B cell (primary cell): Measurements from ENCODE around the gene SH2D4B. TPM values are rescaled to one million over a fixed set of nuclear protein-coding genes. Genes with fewer than 3 reads are reported as not detected.

Source experiments
- ATAC-seq: fragments of 200-7000 bp; cut with Tn5 transposase; one replicate; pipeline ENCODE4 v1.10.0; 2021; ENCODE audit warnings: low read depth, mild to moderate bottlenecking, moderate number of reproducible peaks, moderate library complexity
- CTCF ChIA-PET: fragments of 350-600 bp; sonication (Branson Sonifier 250); formaldehyde crosslinking; loops from one replicate; lab custom pipeline; 2021; ENCODE audit warnings: antibody characterized with exemption, inconsistent platforms; lab: Charles Lee
- POLR2A ChIA-PET: fragments of 350-600 bp; sonication (Branson Sonifier 250); formaldehyde crosslinking; loops from one replicate; lab custom pipeline; 2021; ENCODE audit warnings: antibody characterized with exemption; lab: Charles Lee
- DNase-seq: peaks from one replicate; pipeline ENCODE4 v3.0.0; 2013
- H2AFZ ChIP-seq: 2 replicates; pipeline ENCODE4 v1.6.1; 2012; ENCODE audit warnings: mild to moderate bottlenecking, low read depth, low read length; ENCODE audit not compliant: insufficient read depth, poor library complexity, severe bottlenecking
- H3K27ac ChIP-seq, 2 donors: 1 replicate in 1 of 2; 2 replicates in 1 of 2; pipeline ENCODE4 v1.5.1; 2012 to 2013; ENCODE audit warnings: low read length in 2 of 2, mild to moderate bottlenecking in 2 of 2, moderate library complexity in 1 of 2
- H3K27me3 ChIP-seq, 4 experiments: fragments of 200-600 bp in 1 of 4; sonication (generic) in 1 of 4; replicated peaks in 1 of 4; 1 replicate in 2 of 4; 2 replicates in 2 of 4; pipeline versions ENCODE4 v1.6.1 to v1.7.0; 2013 to 2016; ENCODE audit warnings: low read length in 3 of 4, mild to moderate bottlenecking in 2 of 4, mixed read lengths in 1 of 4, moderate library complexity in 1 of 4; ENCODE audit not compliant: insufficient read depth in 4 of 4, control insufficient read depth in 3 of 4; ENCODE audit errors: control extremely low read depth in 1 of 4
- H3K36me3 ChIP-seq, 2 experiments: replicated peaks in 1 of 2; 1 replicate in 1 of 2; 2 replicates in 1 of 2; pipeline versions ENCODE4 v1.6.1 to v1.7.1; 2013; ENCODE audit warnings: low read length in 1 of 2; ENCODE audit not compliant: insufficient read depth in 2 of 2, control insufficient read depth in 1 of 2; ENCODE audit errors: control extremely low read depth in 1 of 2, extremely low read depth in 1 of 2
- H3K4me1 ChIP-seq, 2 donors: fragments of 200-600 bp in 1 of 2; sonication (generic) in 1 of 2; 1 replicate in 1 of 2; 2 replicates in 1 of 2; pipeline versions ENCODE4 v1.5.1 to v1.6.1; 2013 to 2017; ENCODE audit warnings: low read length in 2 of 2; ENCODE audit not compliant: control insufficient read depth in 2 of 2, insufficient read depth in 2 of 2
- H3K4me2 ChIP-seq: replicated peaks from 2 replicates; pipeline ENCODE3; 2012; ENCODE audit warnings: mild to moderate bottlenecking, low read depth, low read length; ENCODE audit not compliant: poor library complexity, severe bottlenecking
- H3K4me3 ChIP-seq, 5 experiments: fragments of 200-600 bp in 1 of 5; sonication (generic) in 1 of 5; 1 replicate in 3 of 5; 2 replicates in 2 of 5; pipeline versions ENCODE4 v1.5.1 to v1.7.0; 2011 to 2016; ENCODE audit warnings: low read length in 4 of 5, mild to moderate bottlenecking in 4 of 5, low read depth in 2 of 5, control low read depth in 1 of 5, moderate library complexity in 1 of 5; ENCODE audit not compliant: insufficient read depth in 1 of 5; ENCODE audit errors: control extremely low read depth in 1 of 5, extremely low read depth in 1 of 5
- H3K79me2 ChIP-seq: fragments of 200-600 bp; sonication (generic); one replicate; pipeline ENCODE4 v1.6.0; 2016; ENCODE audit warnings: low read length; ENCODE audit not compliant: control insufficient read depth, insufficient read depth
- H3K9ac ChIP-seq: fragments of 200-600 bp; sonication (generic); 2 replicates; pipeline ENCODE4 v1.6.1; 2017; ENCODE audit warnings: mild to moderate bottlenecking, low read length, moderate library complexity
- H3K9me3 ChIP-seq, 3 donors: one replicate each; pipeline versions ENCODE4 v1.6.1 to v1.7.1; 2013; ENCODE audit warnings: low read length in 2 of 3; ENCODE audit not compliant: control insufficient read depth in 2 of 3, insufficient read depth in 1 of 3; ENCODE audit errors: control extremely low read depth in 1 of 3
- H4K20me1 ChIP-seq: 2 replicates; pipeline ENCODE4 v1.6.0; 2012; ENCODE audit warnings: mild to moderate bottlenecking, low read length; ENCODE audit not compliant: insufficient read depth, control insufficient read depth, poor library complexity, severe bottlenecking
- H3K27ac Mint-ChIP-seq: one replicate; pipeline ENCODE4 v1.8.0; 2021; ENCODE audit warnings: mixed read lengths
- H3K27me3 Mint-ChIP-seq: one replicate; pipeline ENCODE4 v1.8.0; 2021; ENCODE audit warnings: mixed read lengths
- H3K4me1 Mint-ChIP-seq: one replicate; pipeline ENCODE4 v1.8.0; 2021; ENCODE audit warnings: mixed read lengths
- H3K4me3 Mint-ChIP-seq: one replicate; pipeline ENCODE4 v1.8.0; 2021; ENCODE audit warnings: mixed read lengths
- H3K9me3 Mint-ChIP-seq: one replicate; pipeline ENCODE4 v1.8.0; 2022; ENCODE audit warnings: mixed read lengths; ENCODE audit not compliant: insufficient read depth
- CTCF ChIP-seq: fragments of 200-600 bp; IDR thresholded peaks from one replicate; pipeline ENCODE4 v1.8.0; 2022; ENCODE audit warnings: antibody characterized with exemption, mild to moderate bottlenecking
- EZH2 ChIP-seq: IDR thresholded peaks from 2 replicates; pipeline ENCODE4 v1.6.1; 2012; ENCODE audit warnings: borderline replicate concordance, low read depth, mild to moderate bottlenecking, moderate library complexity, low read length; ENCODE audit not compliant: insufficient read depth, poor library complexity, severe bottlenecking
- WGBS: methylation state at CpG from one replicate; pipeline ENCODE4 v1.1.5; 2013; ENCODE audit warnings: missing lambda C conversion rate; ENCODE audit not compliant: insufficient coverage; 5-methylcytosine and 5-hydroxymethylcytosine counted together
- intact Hi-C: fragments of 100-400 bp; cut with micrococcal nuclease; formaldehyde crosslinking; loops from one replicate; pipeline ENCODE4 v1.10.0; 2022
- polyA plus RNA-seq: library from polyadenylated mRNA; depleted of rRNA; stranded (reverse); fragments of >200 nt; gene quantifications from 2 replicates; pipeline ENCODE4 v1.2.3, GENCODE V29; 2012
- total RNA-seq, 2 donors: library from RNA; stranded (reverse); fragments of 120-200 nt in 1 of 2; gene quantifications; 1 replicate in 1 of 2; 2 replicates in 1 of 2; pipeline versions ENCODE4 v1.2.3 to v1.2.4, GENCODE V29; 2013 to 2022

Gene SH2D4B
- total and polyA plus RNA-seq, 2 donors (not counting 1 experiment from before 2014, with no cell fraction given), result 0.09 to 0.22 TPM

GRCh38 chr10:80498078-80498832, 39.4 kb upstream of the SH2D4B start:
- Mint-ChIP-seq H3K9me3 (peaks cover 5% of the 10 kb centered on the region), H3K4me3 (no peak overlapping the region), H3K4me1 (peaks cover 68% of the 10 kb centered on the region), H3K27ac (peak overlapping the region; percentile 95), H3K27me3 (no peaks in the 10 kb centered on the region)
- no peak overlapping the region for H3K4me3 ChIP-seq
- H3K36me3 ChIP-seq, result peaks cover 0 to 7% of the 10 kb centered on the region in 2 experiments
- ATAC-seq (no peak), DNase-seq (peak; percentile 14)
- peak overlapping the region in 1 of 2 donors; percentile 44 for H3K27ac ChIP-seq
- ChIA-PET CTCF (interaction anchor here (0.6 to 17.9 kb wide), 5 partner anchors 8 to 117 kb away, joined by 3 to 500 read pairs (median 3); no protein-coding TSS in a partner anchor), POLR2A (no interaction called here)
- H3K79me2 ChIP-seq, result peaks cover 65% of the 10 kb centered on the region
- no peak overlapping the region for H2AFZ ChIP-seq
- TF ChIP-seq EZH2 (no peak), CTCF (no peak)
- peaks cover 5% of the 10 kb centered on the region for H4K20me1 ChIP-seq
- H3K9me3 ChIP-seq, result peaks cover 0 to 5% (median 3%) of the 10 kb centered on the region in 3 donors
- intact Hi-C loops, result no loop called here
- no peaks in the 10 kb centered on the region for H3K27me3 ChIP-seq
- H3K4me1 ChIP-seq, result peaks cover 50 to 70% of the 10 kb centered on the region in 2 donors
- no peak overlapping the region for H3K9ac ChIP-seq
- 84% methylated on average over 5 of the region's 8 CpGs for WGBS
- peak overlapping the region; percentile 71 for H3K4me2 ChIP-seq
